Keratinocyte (primary cell): ENCODE measurements around the gene NUAK2. TPM values are rescaled to one million over a fixed set of nuclear protein-coding genes. Genes with fewer than 3 reads are reported as not detected.

Experiments
- DNase-seq: peaks from one replicate; pipeline ENCODE4 v3.0.0-alpha.2; 2011; ENCODE audit warnings: low read depth, missing footprints, low spot score
- FAIRE-seq: peaks from 2 replicates; lab custom pipeline; 2011; peaks lifted over from hg19 to GRCh38; lab: Jason Lieb, UNC
- H2AFZ ChIP-seq: 2 replicates; pipeline ENCODE4 v1.6.0; 2012; ENCODE audit warnings: low read length, control low read depth, inconsistent platforms; ENCODE audit not compliant: control insufficient read depth
- H3K27ac ChIP-seq: 2 replicates; pipeline ENCODE4 v1.5.1; 2011; ENCODE audit warnings: low read length; ENCODE audit not compliant: control insufficient read depth, insufficient read depth
- H3K27me3 ChIP-seq: 3 replicates; pipeline ENCODE4 v1.6.0; 2011; ENCODE audit warnings: low read length; ENCODE audit not compliant: control insufficient read depth, insufficient read depth; ENCODE audit errors: extremely low read depth
- H3K36me3 ChIP-seq, 2 experiments: 2 replicates in 1 of 2; 3 replicates in 1 of 2; pipeline ENCODE4 v1.5.1; 2011; ENCODE audit warnings: low read length in 2 of 2, mild to moderate bottlenecking in 1 of 2; ENCODE audit not compliant: control insufficient read depth in 2 of 2, insufficient read depth in 2 of 2; ENCODE audit errors: extremely low read depth in 1 of 2
- H3K4me1 ChIP-seq: 3 replicates; pipeline ENCODE4 v1.5.1; 2011; ENCODE audit warnings: low read length; ENCODE audit not compliant: control insufficient read depth, insufficient read depth; ENCODE audit errors: extremely low read depth
- H3K4me2 ChIP-seq: 3 replicates; pipeline ENCODE4 v1.6.0; 2011; ENCODE audit warnings: low read depth, low read length; ENCODE audit not compliant: control insufficient read depth, insufficient read depth; ENCODE audit errors: extremely low read depth
- H3K4me3 ChIP-seq, 3 experiments: fragments of 200-600 bp in 1 of 3; sonication (generic) in 1 of 3; 2 replicates in 2 of 3; 3 replicates in 1 of 3; pipeline ENCODE4 v1.5.1; 2011 to 2016; ENCODE audit warnings: low read length in 3 of 3, mild to moderate bottlenecking in 3 of 3, control low read depth in 2 of 3, inconsistent platforms in 1 of 3, low read depth in 1 of 3, mixed read lengths in 1 of 3, mixed run types in 1 of 3, moderate library complexity in 1 of 3; ENCODE audit not compliant: control insufficient read depth in 2 of 3, insufficient read depth in 2 of 3; ENCODE audit errors: extremely low read depth in 1 of 3
- H3K79me2 ChIP-seq: 2 replicates; pipeline ENCODE4 v1.6.0; 2012; ENCODE audit warnings: low read length; ENCODE audit not compliant: control insufficient read depth, insufficient read depth
- H3K9ac ChIP-seq: 3 replicates; pipeline ENCODE4 v1.6.0; 2011; ENCODE audit warnings: low read length; ENCODE audit not compliant: control insufficient read depth, insufficient read depth; ENCODE audit errors: extremely low read depth
- H3K9me1 ChIP-seq: 3 replicates; pipeline ENCODE4 v1.6.0; 2011; ENCODE audit warnings: low read length; ENCODE audit not compliant: control insufficient read depth, insufficient read depth; ENCODE audit errors: extremely low read depth
- H3K9me3 ChIP-seq: 2 replicates; pipeline ENCODE4 v1.5.1; 2012; ENCODE audit warnings: low read depth, low read length; ENCODE audit not compliant: control insufficient read depth
- H4K20me1 ChIP-seq: 3 replicates; pipeline ENCODE4 v1.6.0; 2011; ENCODE audit warnings: low read length; ENCODE audit not compliant: control insufficient read depth, insufficient read depth; ENCODE audit errors: extremely low read depth
- EZH2 ChIP-seq: IDR thresholded peaks from one replicate; pipeline ENCODE4 v1.6.1; 2012; ENCODE audit warnings: inconsistent platforms, mild to moderate bottlenecking, low read length, moderate library complexity
- dilution Hi-C: fragments of 300-500 bp; cut with MboI; formaldehyde crosslinking; loops from one replicate; pipeline ENCODE4 v1.7.0; 2020; ENCODE audit warnings: low sequenced_read_pairs; ENCODE audit not compliant: extremely low pct_ligation_motif_present
- polyA plus RNA-seq, 5 experiments: library from polyadenylated mRNA; depleted of rRNA in 3 of 5; stranded (reverse) in 3 of 5; stranded (forward) in 1 of 5; unstranded in 1 of 5; fragments of >200 nt; gene quantifications; 1 replicate in 1 of 5; 2 replicates in 3 of 5; 3 replicates in 1 of 5; pipeline versions ENCODE4 v1.2.1 to v1.2.3, GENCODE V29; 2011 to 2012; ENCODE audit warnings: missing spikeins in 2 of 5, low read depth in 1 of 5, low replicate concordance in 1 of 5
- TF ChIP-seq, protein P1 (sequence below), 3 experiments: IDR thresholded peaks in 1 of 3; conservative IDR thresholded peaks in 1 of 3; optimal IDR thresholded peaks in 1 of 3; 2 replicates in 2 of 3; 3 replicates in 1 of 3; pipeline versions ENCODE3 to v1.5.1; 2011; ENCODE audit warnings: low read length in 3 of 3, mild to moderate bottlenecking in 3 of 3, moderate library complexity in 2 of 3, control low read depth in 1 of 3, inconsistent platforms in 1 of 3; ENCODE audit not compliant: insufficient read depth in 2 of 3; ENCODE audit errors: extremely low read depth in 1 of 3

The NUAK2 gene
- polyA plus RNA-seq, 1 donor (not counting 4 experiments of a cell fraction or from before 2014, with no cell fraction given) = 3.9 TPM

DNA sequence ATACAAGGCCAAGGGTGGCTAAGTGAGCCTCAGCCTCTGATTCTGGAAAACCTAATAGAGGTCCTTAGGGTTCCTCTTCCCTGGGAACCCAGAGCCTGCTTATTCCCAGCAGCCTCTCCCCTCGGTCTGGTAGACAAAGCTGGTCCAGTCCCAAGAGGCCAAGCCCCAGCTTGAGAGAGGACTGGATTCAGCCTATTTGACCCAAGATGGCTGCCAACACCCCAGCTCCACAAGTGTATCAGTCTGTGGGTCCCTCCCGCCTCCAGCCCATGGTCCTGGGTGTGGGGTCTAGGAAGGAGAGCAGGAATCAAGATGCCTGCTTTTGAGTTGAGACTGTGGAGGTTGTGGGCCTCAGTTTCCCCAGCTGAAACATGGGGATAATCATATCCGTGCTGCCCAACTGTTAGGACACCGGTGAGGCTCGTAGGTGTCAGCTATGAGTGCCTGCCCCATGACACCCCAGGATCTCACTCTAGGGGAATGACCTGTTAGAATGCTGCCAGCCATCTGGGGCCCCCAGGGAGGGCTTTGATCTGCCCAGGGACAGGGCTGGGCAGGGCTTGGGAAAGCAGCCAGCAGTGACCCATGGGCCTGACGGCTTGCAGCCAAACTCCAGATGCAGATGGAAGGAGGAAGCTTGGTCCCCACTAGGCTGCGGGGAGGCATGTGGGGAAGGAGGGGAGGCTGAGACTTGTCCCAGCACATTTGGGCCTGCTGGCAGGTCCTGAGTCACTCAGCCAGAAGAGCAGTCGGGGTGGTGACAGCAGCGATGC lies 45.4 kb downstream of the NUAK2 start:
- Histone ChIP-seq H3K9ac (no peak overlapping the region), H3K36me3 (no peaks in the 10 kb centered on the region), H3K9me1 (no peaks in the 10 kb centered on the region), H3K4me2 (peak overlapping the region; percentile 29), H4K20me1 (no peaks in the 10 kb centered on the region), H3K9me3 (no peaks in the 10 kb centered on the region), H3K79me2 (no peaks in the 10 kb centered on the region), H3K27me3 (no peaks in the 10 kb centered on the region), H3K4me3 (peak overlapping the region in 1 of 3 experiments; percentile 8), H3K27ac (no peak overlapping the region), H3K4me1 (peaks cover 31% of the 10 kb centered on the region), H2AFZ (no peak overlapping the region)
- no peak for DNase-seq
- FAIRE-seq = peak; percentile 61
- TF ChIP-seq, protein P1, sequence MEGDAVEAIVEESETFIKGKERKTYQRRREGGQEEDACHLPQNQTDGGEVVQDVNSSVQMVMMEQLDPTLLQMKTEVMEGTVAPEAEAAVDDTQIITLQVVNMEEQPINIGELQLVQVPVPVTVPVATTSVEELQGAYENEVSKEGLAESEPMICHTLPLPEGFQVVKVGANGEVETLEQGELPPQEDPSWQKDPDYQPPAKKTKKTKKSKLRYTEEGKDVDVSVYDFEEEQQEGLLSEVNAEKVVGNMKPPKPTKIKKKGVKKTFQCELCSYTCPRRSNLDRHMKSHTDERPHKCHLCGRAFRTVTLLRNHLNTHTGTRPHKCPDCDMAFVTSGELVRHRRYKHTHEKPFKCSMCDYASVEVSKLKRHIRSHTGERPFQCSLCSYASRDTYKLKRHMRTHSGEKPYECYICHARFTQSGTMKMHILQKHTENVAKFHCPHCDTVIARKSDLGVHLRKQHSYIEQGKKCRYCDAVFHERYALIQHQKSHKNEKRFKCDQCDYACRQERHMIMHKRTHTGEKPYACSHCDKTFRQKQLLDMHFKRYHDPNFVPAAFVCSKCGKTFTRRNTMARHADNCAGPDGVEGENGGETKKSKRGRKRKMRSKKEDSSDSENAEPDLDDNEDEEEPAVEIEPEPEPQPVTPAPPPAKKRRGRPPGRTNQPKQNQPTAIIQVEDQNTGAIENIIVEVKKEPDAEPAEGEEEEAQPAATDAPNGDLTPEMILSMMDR (optimal IDR thresholded peaks at IDR 0.05 in 1 of 3, IDR thresholded peaks at IDR 0.05 in 1 of 3, conservative IDR thresholded peaks at IDR 0.05 in 1 of 3; ENCODE audit: extremely low read depth in 1 of 3, insufficient read depth in 2 of 3, low read length in 3 of 3) = no peak
- no peak for TF ChIP-seq EZH2
- dilution Hi-C loops = loop anchor here (5.0 kb wide), 1 partner anchor 61 kb away; no protein-coding TSS in a partner anchor

DNA sequence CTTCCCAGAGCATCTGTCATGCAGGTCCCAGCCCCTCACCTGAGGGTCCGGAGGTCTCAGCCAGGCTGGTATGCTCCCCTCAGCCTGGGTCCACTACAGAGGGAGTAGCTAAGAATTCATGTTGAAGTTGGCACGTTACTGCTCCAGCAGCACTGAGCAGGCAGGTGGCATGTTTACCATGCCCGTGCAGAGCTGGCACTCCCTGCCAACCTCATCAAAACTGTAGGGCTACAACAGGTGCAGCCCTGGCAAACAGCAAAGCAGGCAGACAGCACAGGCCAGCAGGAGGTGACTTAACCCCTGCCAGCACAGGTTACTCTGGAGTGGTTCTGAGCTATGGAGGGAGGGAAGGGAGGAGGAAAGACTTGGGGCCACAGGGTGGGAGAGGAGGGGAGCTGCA lies 46.4 kb downstream of the NUAK2 start:
- Histone ChIP-seq H3K9me3 (no peaks in the 10 kb centered on the region), H3K27me3 (no peaks in the 10 kb centered on the region), H3K4me2 (no peak overlapping the region), H4K20me1 (no peaks in the 10 kb centered on the region), H2AFZ (no peak overlapping the region), H3K4me3 (no peak overlapping the region), H3K9ac (no peak overlapping the region), H3K36me3 (no peaks in the 10 kb centered on the region), H3K27ac (no peak overlapping the region), H3K9me1 (no peaks in the 10 kb centered on the region), H3K79me2 (no peaks in the 10 kb centered on the region), H3K4me1 (peaks cover 36% of the 10 kb centered on the region)
- DNase-seq (no peak), FAIRE-seq (no peak)
- TF ChIP-seq, protein P1 (optimal IDR thresholded peaks at IDR 0.05 in 1 of 3, IDR thresholded peaks at IDR 0.05 in 1 of 3, conservative IDR thresholded peaks at IDR 0.05 in 1 of 3; ENCODE audit: extremely low read depth in 1 of 3, insufficient read depth in 2 of 3, low read length in 3 of 3) = no peak
- TF ChIP-seq EZH2 = no peak
- dilution Hi-C loops = loop anchor here (5.0 kb wide), 1 partner anchor 62 kb away; no protein-coding TSS in a partner anchor
